Spleen (tissue), 11 donors: ENCODE measurements around the gene EXD3. TPM values are rescaled to one million over a fixed set of nuclear protein-coding genes. Genes with fewer than 3 reads are reported as not detected.

ENCODE experiments used
- DNase-seq: peaks from one replicate; pipeline ENCODE4 v3.0.0-alpha.2; 2020
- H3K27ac ChIP-seq, 8 donors: fragments of 200-600 bp; sonication (generic) in 7 of 8; 1 replicate in 4 of 8; 2 replicates in 4 of 8; pipeline versions ENCODE4 v1.5.0 to v1.8.0; 2016 to 2021; ENCODE audit warnings: inconsistent platforms in 4 of 8, mild to moderate bottlenecking in 4 of 8, moderate library complexity in 1 of 8
- H3K27me3 ChIP-seq, 7 donors: fragments of 200-600 bp; sonication (generic) in 6 of 7; replicated peaks in 1 of 7; 1 replicate in 4 of 7; 2 replicates in 3 of 7; pipeline versions ENCODE4 v1.5.0 to v1.8.0; 2016 to 2021; ENCODE audit warnings: inconsistent platforms in 3 of 7, mild to moderate bottlenecking in 1 of 7
- H3K36me3 ChIP-seq, 6 donors: fragments of 200-600 bp; sonication (generic) in 5 of 6; 1 replicate in 4 of 6; 2 replicates in 2 of 6; pipeline versions ENCODE4 v1.5.0 to v1.8.0; 2016 to 2021; ENCODE audit warnings: inconsistent platforms in 2 of 6
- H3K4me1 ChIP-seq, 6 donors: fragments of 200-600 bp; sonication (generic) in 5 of 6; 1 replicate in 3 of 6; 2 replicates in 3 of 6; pipeline versions ENCODE4 v1.5.0 to v1.8.0; 2016 to 2021; ENCODE audit warnings: inconsistent platforms in 3 of 6
- H3K4me3 ChIP-seq, 8 donors: fragments of 200-600 bp; sonication (generic) in 7 of 8; 1 replicate in 4 of 8; 2 replicates in 4 of 8; pipeline versions ENCODE4 v1.5.0 to v1.8.0; 2016 to 2021; ENCODE audit warnings: inconsistent platforms in 4 of 8, mild to moderate bottlenecking in 4 of 8, moderate library complexity in 2 of 8
- H3K9me3 ChIP-seq, 8 donors: fragments of 200-600 bp; sonication (generic) in 7 of 8; 1 replicate in 4 of 8; 2 replicates in 4 of 8; pipeline versions ENCODE4 v1.5.0 to v1.8.0; 2016 to 2021; ENCODE audit warnings: inconsistent platforms in 4 of 8
- CTCF ChIP-seq, 11 experiments: fragments of 200-600 bp in 7 of 11; fragments of 450-650 bp in 4 of 11; sonication (generic) in 4 of 11; IDR thresholded peaks in 8 of 11; conservative IDR thresholded peaks in 3 of 11; 1 replicate in 7 of 11; 2 replicates in 4 of 11; pipeline versions ENCODE4 v1.4.0 to v1.8.0; 2016 to 2021; ENCODE audit warnings: antibody characterized with exemption in 11 of 11, inconsistent platforms in 4 of 11, mild to moderate bottlenecking in 1 of 11
- POLR2A ChIP-seq, 3 donors: fragments of 450-650 bp; IDR thresholded peaks; one replicate each; pipeline ENCODE4 v1.5.1; 2017; ENCODE audit warnings: antibody characterized with exemption in 3 of 3, mild to moderate bottlenecking in 1 of 3
- POLR2AphosphoS5 ChIP-seq, 3 donors: sonication (generic); formaldehyde crosslinking; IDR thresholded peaks; one replicate each; pipeline ENCODE4 v1.5.1; 2017; ENCODE audit warnings: antibody characterized with exemption in 3 of 3
- WGBS, 5 donors: extraction: QIAGEN DNeasy Blood & Tissue Kit in 3 of 5; methylation state at CpG; one replicate each; pipeline versions ENCODE4 v1.1.5 to v1.1.7; 2013 to 2018; 5-methylcytosine and 5-hydroxymethylcytosine counted together
- intact Hi-C: fragments of 100-400 bp; cut with DNase I; formaldehyde crosslinking; loops from one replicate; pipeline ENCODE4 v1.15.0; 2023; ENCODE audit warnings: low total_unique reads
- polyA plus RNA-seq, 3 donors: library from polyadenylated mRNA; stranded (reverse); fragments of 200-250 nt; gene quantifications; one replicate each; pipeline ENCODE4 v1.2.1, GENCODE V29; 2013
- total RNA-seq, 7 donors: library from RNA; depleted of rRNA in 3 of 7; stranded (reverse); fragments of >200 nt in 3 of 7; fragmentation: NEBNext Ultra II Directional in 4 of 7; extraction: Animal tissue kit (Norgen Biotek cat#: 25700) in 4 of 7; gene quantifications; one replicate each; pipeline versions ENCODE4 v1.1.0 to v1.2.1, GENCODE V29; 2016 to 2021
- donor health status: healthy with polysubstance abuse.
- donor health status: DM: no; HTN: no; CAD: no; lungs with moderate emphysema.
- donor health status: DM: no; HTN: no; CAD: no.
- donor health status: Bipolar disorder and iron deficiency.
- donor health status: healthy.
- donor health status: DM: no; HTN: no; CAD: no.
- donor health status: DM: yes; HTN: yes; CAD: no.

Gene EXD3
- total and polyA plus RNA-seq, 10 donors = 14.5 to 62.3 (median 36.3) TPM

- Histone ChIP-seq H3K36me3 (no peaks in the 10 kb centered on the region), H3K27ac (peak overlapping the region in 6 of 8 donors; percentile 13 to 77 (median 68)), H3K4me3 (no peak overlapping the region), H3K27me3 (peaks cover 0 to 57% (median 5%) of the 10 kb centered on the region in 7 donors), H3K4me1 (peaks cover 33 to 70% (median 54%) of the 10 kb centered on the region in 6 donors), H3K9me3 (no peaks in the 10 kb centered on the region)
- WGBS, 5 donors = 30 to 49% (median 36%) methylated on average over 4 to 23 of the region's 23 CpGs
- no peak for DNase-seq
- intact Hi-C loops = no loop called here
- peak; percentile 27 to 68 (median 40) for TF ChIP-seq POLR2AphosphoS5 (IDR thresholded peaks at IDR 0.05)
- no peak for TF ChIP-seq CTCF (IDR thresholded peaks at IDR 0.05 in 8 of 11, conservative IDR thresholded peaks at IDR 0.05 in 3 of 11)
- no peak for TF ChIP-seq POLR2A (IDR thresholded peaks at IDR 0.05)
Observed at GRCh38 chr9:137306850-137307254, 116.1 kb downstream of the EXD3 start.

GRCh38 chr9:137306066-137306849, 116.7 kb downstream of the EXD3 start:
- peak overlapping the region in 1 of 8 donors; percentile 31 for H3K4me3 ChIP-seq
- peaks cover 0 to 61% (median 5%) of the 10 kb centered on the region in 7 donors for H3K27me3 ChIP-seq
- intact Hi-C loops = no loop called here
- H3K27ac ChIP-seq = peak overlapping the region; percentile 13 to 77 (median 68)
- TF ChIP-seq CTCF (IDR thresholded peaks at IDR 0.05 in 8 of 11, conservative IDR thresholded peaks at IDR 0.05 in 3 of 11) (no peak), POLR2A (IDR thresholded peaks at IDR 0.05) (no peak), POLR2AphosphoS5 (IDR thresholded peaks at IDR 0.05) (peak in 2 of 3 donors; percentile 7)
- peak; percentile 77 for DNase-seq
- no peaks in the 10 kb centered on the region for H3K36me3 ChIP-seq
- H3K9me3 ChIP-seq = no peaks in the 10 kb centered on the region
- 17 to 25% (median 20%) methylated on average over 11 to 30 of the region's 30 CpGs for WGBS, 5 donors
- peaks cover 33 to 69% (median 59%) of the 10 kb centered on the region in 6 donors for H3K4me1 ChIP-seq

GRCh38 chr9:137305798-137306065, 117.2 kb downstream of the EXD3 start:
- H3K4me1 ChIP-seq = peaks cover 33 to 70% (median 63%) of the 10 kb centered on the region in 6 donors
- peak in 1 of 11 experiments; percentile 6 for TF ChIP-seq CTCF (IDR thresholded peaks at IDR 0.05 in 8 of 11, conservative IDR thresholded peaks at IDR 0.05 in 3 of 11)
- TF ChIP-seq POLR2AphosphoS5 (IDR thresholded peaks at IDR 0.05) = no peak
- 20 to 44% (median 25%) methylated on average over 4 to 8 of the region's 8 CpGs for WGBS, 5 donors
- H3K9me3 ChIP-seq = no peaks in the 10 kb centered on the region
- peak overlapping the region in 2 of 8 donors; percentile 15 to 31 for H3K4me3 ChIP-seq
- peaks cover 0 to 66% (median 8%) of the 10 kb centered on the region in 7 donors for H3K27me3 ChIP-seq
- peak overlapping the region in 7 of 8 donors; percentile 41 to 77 (median 68) for H3K27ac ChIP-seq
- DNase-seq = no peak
- no peaks in the 10 kb centered on the region for H3K36me3 ChIP-seq
- intact Hi-C loops = no loop called here

- WGBS, 5 donors = 30 to 62% (median 36%) methylated on average over 19 to 36 of the region's 36 CpGs
- intact Hi-C loops = no loop called here
- Histone ChIP-seq H3K27me3 (peaks cover 0 to 71% (median 8%) of the 10 kb centered on the region in 7 donors), H3K4me3 (peak overlapping the region in 3 of 8 donors; percentile 2 to 31 (median 15)), H3K4me1 (peaks cover 33 to 74% (median 68%) of the 10 kb centered on the region in 6 donors), H3K27ac (peak overlapping the region in 7 of 8 donors; percentile 41 to 77 (median 68)), H3K36me3 (no peaks in the 10 kb centered on the region), H3K9me3 (no peaks in the 10 kb centered on the region)
- TF ChIP-seq POLR2A (IDR thresholded peaks at IDR 0.05) (no peak), POLR2AphosphoS5 (IDR thresholded peaks at IDR 0.05) (peak; percentile 60 to 80 (median 79)), CTCF (IDR thresholded peaks at IDR 0.05 in 8 of 11, conservative IDR thresholded peaks at IDR 0.05 in 3 of 11) (peak in 4 of 11 experiments; percentile 14 to 25 (median 18))
- DNase-seq = peak; percentile 89
Observed at GRCh38 chr9:137305060-137305797, 117.7 kb downstream of the EXD3 start.
